ENCODE data around the gene TRAPPC12.

DNA sequence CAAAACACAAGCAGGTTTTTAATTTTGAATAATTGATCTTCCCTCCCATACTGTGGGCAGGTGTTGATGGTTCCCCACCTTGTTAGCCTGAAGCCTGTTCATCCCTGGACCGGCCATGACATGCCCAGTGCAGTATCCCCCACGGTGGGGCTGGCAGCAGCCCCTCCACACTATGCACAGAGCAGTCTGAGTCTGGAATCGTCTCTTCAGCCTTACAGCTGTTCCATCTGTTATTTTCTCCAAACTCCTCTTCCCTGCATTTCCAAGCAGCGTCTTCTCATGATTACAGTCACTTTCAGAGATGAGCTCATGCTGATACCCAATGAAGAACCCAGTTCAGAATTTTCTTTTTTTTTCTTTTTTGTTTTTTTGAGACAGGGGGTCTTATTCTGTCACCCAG is 71.7 kb downstream of the TRAPPC12 start:
- TF ChIP-seq POLR2AphosphoS5 (IDR thresholded peaks at IDR 0.05; ENCODE audit: low read depth, low read length) = no peak
- TF ChIP-seq POLR2A (IDR thresholded peaks at IDR 0.05; ENCODE audit: low read depth, low read length) = no peak
- TF ChIP-seq TAF1 (IDR thresholded peaks at IDR 0.05; ENCODE audit: borderline replicate concordance, low read depth, low read length) = no peak

Measured in GM12892 (cell line).